Measurements from ENCODE around the gene STRC.
"Not testable (repeated sequence)": the region's sequence is repeated elsewhere in the genome, so short reads cannot be mapped to it uniquely, and the experiment has no call there.

Gene STRC

DNA sequence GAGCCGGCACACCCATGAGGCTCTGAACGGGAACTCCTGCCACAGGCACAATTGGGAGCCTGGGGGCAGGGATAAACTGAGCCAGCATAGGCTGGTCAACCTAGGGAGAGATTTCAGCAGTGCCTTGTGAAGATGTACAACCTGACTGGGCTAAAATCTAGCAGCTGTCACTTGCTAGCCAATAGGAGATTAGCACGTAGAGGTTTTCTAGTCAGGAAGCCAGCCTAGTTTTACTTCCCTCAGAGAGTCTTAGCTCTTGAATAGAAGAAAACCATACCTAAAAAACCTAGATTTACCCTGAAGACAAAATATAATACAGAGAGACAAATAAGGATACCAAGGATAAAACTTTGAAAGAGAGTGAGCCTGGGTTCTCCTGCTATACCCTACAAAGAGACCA, 55.8 kb downstream of the STRC start:
- not testable (repeated sequence) for DNase-seq

- DNase-seq = no peak
Measured at GRCh38 chr15:43552986-43553385, 65.6 kb downstream of the STRC start.

DNA sequence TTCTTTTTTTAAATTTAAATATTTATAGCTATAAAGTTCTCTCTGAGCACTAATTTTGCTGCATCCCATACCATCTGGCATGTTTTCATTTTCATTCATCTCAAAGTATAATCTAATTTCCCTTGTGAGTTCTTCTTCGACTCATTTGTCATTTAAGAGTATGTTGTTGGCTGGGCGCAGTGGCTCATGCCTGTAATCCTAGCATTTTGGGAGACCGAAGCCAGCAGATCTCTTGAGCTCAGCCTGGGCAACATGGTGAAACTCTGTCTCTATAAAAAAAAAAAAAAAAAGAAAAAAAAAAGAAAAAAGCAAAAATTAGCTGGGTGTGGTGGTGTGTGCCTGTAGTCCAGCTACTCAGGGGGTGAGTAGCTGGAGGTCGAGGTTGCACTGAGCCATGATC, 66.3 kb downstream of the STRC start:
- DNase-seq = no peak

DNA sequence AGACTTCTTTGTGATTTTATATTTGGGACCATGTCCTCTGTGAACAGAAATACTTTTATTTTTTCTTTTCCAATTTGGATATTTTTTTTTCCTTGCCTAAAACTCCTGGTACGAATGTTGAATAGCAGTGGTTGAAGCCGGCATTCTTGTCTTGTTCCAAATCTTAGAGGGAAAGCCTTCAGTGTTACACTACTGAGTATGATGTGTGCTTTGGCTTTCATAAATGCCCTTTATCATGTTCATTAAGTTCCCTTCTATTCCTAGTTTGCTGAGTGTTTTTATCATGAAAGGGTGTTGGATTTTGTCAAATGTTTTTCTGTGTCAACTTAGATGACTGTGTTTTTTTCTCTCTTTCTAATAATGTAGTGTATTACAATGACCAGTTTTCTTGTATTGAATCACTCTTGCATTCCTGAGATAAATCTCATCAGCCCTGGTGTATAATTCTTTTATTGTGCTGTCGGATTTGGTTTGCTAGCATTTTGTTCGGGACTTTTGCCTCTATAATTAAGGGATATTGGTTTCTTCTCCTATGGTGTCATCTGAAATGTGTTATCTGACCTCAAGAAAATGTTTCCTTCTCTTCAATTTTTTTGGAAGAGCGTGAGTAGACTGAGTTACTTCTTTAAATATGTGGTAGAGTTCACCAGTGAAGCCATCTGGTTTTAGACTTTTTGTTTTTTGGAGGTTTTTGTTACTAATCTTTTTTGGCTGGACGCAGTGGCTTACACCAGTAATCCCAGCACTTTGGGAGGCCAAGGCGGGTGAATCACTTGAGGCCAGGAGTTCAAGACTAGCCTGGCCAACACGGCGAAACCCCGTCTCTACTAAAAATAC, 67.9 kb downstream of the STRC start:
- DNase-seq = no peak

All from CD4-positive, alpha-beta T cell treated with Interleukin-15 for 1 hour (primary cell).